Activated naive CD8-positive, alpha-beta T cell (primary cell): ENCODE results near the gene MAN2C1.
"Not testable (repeated sequence)": the region's sequence is repeated elsewhere in the genome, so short reads cannot be mapped to it uniquely, and the experiment has no call there.

Source experiments
- H3K27ac Mint-ChIP-seq: one replicate; pipeline ENCODE4 v1.8.0; 2021; ENCODE audit warnings: mixed read lengths
- H3K27me3 Mint-ChIP-seq: one replicate; pipeline ENCODE4 v1.8.0; 2021; ENCODE audit warnings: mixed read lengths
- H3K36me3 Mint-ChIP-seq: one replicate; pipeline ENCODE4 v1.8.0; 2021; ENCODE audit warnings: mixed read lengths
- H3K4me1 Mint-ChIP-seq: one replicate; pipeline ENCODE4 v1.8.0; 2021; ENCODE audit warnings: low read depth, mixed read lengths
- H3K4me3 Mint-ChIP-seq: one replicate; pipeline ENCODE4 v1.8.0; 2021; ENCODE audit warnings: mild to moderate bottlenecking, mixed read lengths
- H3K9me3 Mint-ChIP-seq: one replicate; pipeline ENCODE4 v1.8.0; 2021; ENCODE audit warnings: low read depth, mixed read lengths

The MAN2C1 gene

GRCh38 chr15:75355369-75355768 is 13.0 kb downstream of the MAN2C1 start:
- Mint-ChIP-seq H3K4me1 (peaks cover 5% of the 10 kb centered on the region), H3K27me3 (no peaks in the 10 kb centered on the region), H3K9me3 (no peaks in the 10 kb centered on the region), H3K27ac (no peak overlapping the region), H3K4me3 (no peak overlapping the region), H3K36me3 (no peaks in the 10 kb centered on the region)

GRCh38 chr15:75354454-75354853 is 14.0 kb downstream of the MAN2C1 start:
- H3K36me3 Mint-ChIP-seq = peaks cover 2% of the 10 kb centered on the region
- H3K4me3 Mint-ChIP-seq = no peak overlapping the region
- peaks cover 4% of the 10 kb centered on the region for H3K9me3 Mint-ChIP-seq
- no peaks in the 10 kb centered on the region for H3K27me3 Mint-ChIP-seq
- H3K4me1 Mint-ChIP-seq = peaks cover 14% of the 10 kb centered on the region
- H3K27ac Mint-ChIP-seq = no peak overlapping the region

GRCh38 chr15:75353604-75354003 is 14.8 kb downstream of the MAN2C1 start:
- Mint-ChIP-seq H3K36me3 (peaks cover 2% of the 10 kb centered on the region), H3K27me3 (no peaks in the 10 kb centered on the region), H3K27ac (no peak overlapping the region), H3K4me1 (peaks cover 16% of the 10 kb centered on the region), H3K9me3 (peaks cover 4% of the 10 kb centered on the region), H3K4me3 (no peak overlapping the region)

- H3K9me3 Mint-ChIP-seq = peaks cover 4% of the 10 kb centered on the region
- no peaks in the 10 kb centered on the region for H3K27me3 Mint-ChIP-seq
- peaks cover 18% of the 10 kb centered on the region for H3K4me1 Mint-ChIP-seq
- H3K4me3 Mint-ChIP-seq = no peak overlapping the region
- H3K27ac Mint-ChIP-seq = no peak overlapping the region
- H3K36me3 Mint-ChIP-seq = peaks cover 2% of the 10 kb centered on the region
Observed at GRCh38 chr15:75352186-75353080, 16.0 kb downstream of the MAN2C1 start.

- peaks cover 25% of the 10 kb centered on the region for H3K4me1 Mint-ChIP-seq
- H3K4me3 Mint-ChIP-seq = no peak overlapping the region
- no peaks in the 10 kb centered on the region for H3K27me3 Mint-ChIP-seq
- H3K27ac Mint-ChIP-seq = peak overlapping the region; percentile 81
- peaks cover 2% of the 10 kb centered on the region for H3K36me3 Mint-ChIP-seq
- peaks cover 4% of the 10 kb centered on the region for H3K9me3 Mint-ChIP-seq
Observed at GRCh38 chr15:75350601-75351361, 17.6 kb downstream of the MAN2C1 start.

GRCh38 chr15:75349851-75350588 is 18.4 kb downstream of the MAN2C1 start:
- Mint-ChIP-seq H3K4me3 (peak overlapping the region; percentile 63), H3K9me3 (peaks cover 4% of the 10 kb centered on the region), H3K27me3 (no peaks in the 10 kb centered on the region), H3K27ac (peak overlapping the region; percentile 81), H3K4me1 (peaks cover 26% of the 10 kb centered on the region), H3K36me3 (peaks cover 2% of the 10 kb centered on the region)

- H3K27ac Mint-ChIP-seq, H3K27me3 Mint-ChIP-seq, H3K36me3 Mint-ChIP-seq, H3K9me3 Mint-ChIP-seq: not testable (repeated sequence)
- Mint-ChIP-seq H3K4me3 (peak overlapping the region; percentile 63), H3K4me1 (peaks cover 26% of the 10 kb centered on the region)
Observed at GRCh38 chr15:75349351-75349669, 19.1 kb downstream of the MAN2C1 start.

GRCh38 chr15:75348562-75349350 is 19.7 kb downstream of the MAN2C1 start:
- Mint-ChIP-seq H3K4me3 (peak overlapping the region; percentile 63), H3K9me3 (peaks cover 4% of the 10 kb centered on the region), H3K4me1 (peaks cover 26% of the 10 kb centered on the region), H3K36me3 (peaks cover 2% of the 10 kb centered on the region), H3K27ac (no peak overlapping the region), H3K27me3 (no peaks in the 10 kb centered on the region)

- peaks cover 26% of the 10 kb centered on the region for H3K4me1 Mint-ChIP-seq
- peaks cover 4% of the 10 kb centered on the region for H3K9me3 Mint-ChIP-seq
- H3K36me3 Mint-ChIP-seq = peaks cover 2% of the 10 kb centered on the region
- H3K4me3 Mint-ChIP-seq = peak overlapping the region; percentile 85
- H3K27me3 Mint-ChIP-seq = no peaks in the 10 kb centered on the region
- no peak overlapping the region for H3K27ac Mint-ChIP-seq
Observed at GRCh38 chr15:75348034-75348561, 20.3 kb downstream of the MAN2C1 start.

GRCh38 chr15:75347222-75348033 is 21.0 kb downstream of the MAN2C1 start:
- peak overlapping the region; percentile 22 for H3K27ac Mint-ChIP-seq
- no peaks in the 10 kb centered on the region for H3K27me3 Mint-ChIP-seq
- peak overlapping the region; percentile 85 for H3K4me3 Mint-ChIP-seq
- peaks cover 2% of the 10 kb centered on the region for H3K36me3 Mint-ChIP-seq
- peaks cover 4% of the 10 kb centered on the region for H3K9me3 Mint-ChIP-seq
- H3K4me1 Mint-ChIP-seq = peaks cover 26% of the 10 kb centered on the region

- Mint-ChIP-seq H3K4me1 (peaks cover 26% of the 10 kb centered on the region), H3K36me3 (peaks cover 2% of the 10 kb centered on the region), H3K9me3 (peaks cover 4% of the 10 kb centered on the region), H3K4me3 (peak within 1 kb of the TSS; percentile 85), H3K27me3 (no peaks in the 10 kb centered on the region), H3K27ac (peak within 1 kb of the TSS; percentile 22)
Observed at GRCh38 chr15:75346796-75347221, 21.6 kb downstream of the MAN2C1 start, which contains the start of gene NEIL1. TSS of gene NEIL1 (plus strand) at chr15:75347039. CDS start at chr15:75348906, 1,867 bp downstream.

- not testable (repeated sequence) for H3K27me3 Mint-ChIP-seq, H3K27ac Mint-ChIP-seq, H3K4me3 Mint-ChIP-seq, H3K36me3 Mint-ChIP-seq, H3K9me3 Mint-ChIP-seq
- H3K4me1 Mint-ChIP-seq = peaks cover 12% of the 10 kb centered on the region
Observed at GRCh38 chr15:75343953-75344352, 24.5 kb downstream of the MAN2C1 start.

GRCh38 chr15:75342221-75342620 is 26.2 kb downstream of the MAN2C1 start:
- Mint-ChIP-seq H3K4me1 (peaks cover 10% of the 10 kb centered on the region), H3K4me3 (no peak overlapping the region), H3K27me3 (no peaks in the 10 kb centered on the region), H3K9me3 (no peaks in the 10 kb centered on the region), H3K36me3 (peaks cover 3% of the 10 kb centered on the region), H3K27ac (no peak overlapping the region)
